SU-DHL-6 (cell line): ENCODE results near the gene ELMO1.

Experiments
- H2AFZ ChIP-seq: fragments of 200-600 bp; sonication (generic); 2 replicates; pipeline ENCODE4 v1.6.1; 2014; ENCODE audit warnings: low read depth, mild to moderate bottlenecking, moderate library complexity, mixed read lengths, antibody characterized with exemption, low read length; ENCODE audit not compliant: severe bottlenecking
- H3F3A ChIP-seq: fragments of 200-600 bp; shearing (Covaris generic); 2 replicates; pipeline ENCODE4 v1.6.0; 2016; ENCODE audit warnings: antibody characterized with exemption, mild to moderate bottlenecking; ENCODE audit not compliant: insufficient read depth
- H3K27ac ChIP-seq: fragments of 200-600 bp; sonication (generic); 2 replicates; pipeline ENCODE4 v1.5.1; 2016; ENCODE audit warnings: low read depth, mild to moderate bottlenecking, low read length, moderate library complexity, mixed read lengths
- H3K27me3 ChIP-seq: fragments of 200-600 bp; sonication (generic), shearing (Covaris generic); 2 replicates; pipeline ENCODE4 v1.6.0; 2014; ENCODE audit warnings: mild to moderate bottlenecking, low read length
- H3K36me3 ChIP-seq: fragments of 200-600 bp; sonication (generic); 2 replicates; pipeline ENCODE4 v1.6.1; 2014; ENCODE audit warnings: mild to moderate bottlenecking, low read length, mixed read lengths
- H3K4me2 ChIP-seq: fragments of 300-600, 200-600 bp; shearing (Covaris generic), sonication (generic); 2 replicates; pipeline ENCODE4 v1.6.0; 2014; ENCODE audit warnings: low read length, low read depth, mild to moderate bottlenecking; ENCODE audit not compliant: poor library complexity, severe bottlenecking
- H3K4me3 ChIP-seq: fragments of 200-600 bp; sonication (generic); 2 replicates; pipeline ENCODE4 v1.5.1; 2014; ENCODE audit warnings: antibody characterized with exemption, low read length, mild to moderate bottlenecking, mixed read lengths; ENCODE audit not compliant: insufficient read depth, poor library complexity, severe bottlenecking
- H3K79me2 ChIP-seq: fragments of 200-600 bp; sonication (generic); 2 replicates; pipeline ENCODE4 v1.6.1; 2014; ENCODE audit warnings: mild to moderate bottlenecking, low read length, moderate library complexity; ENCODE audit not compliant: insufficient read depth
- H3K9ac ChIP-seq: fragments of 200-600 bp; sonication (generic); 2 replicates; pipeline ENCODE4 v1.7.0; 2014; ENCODE audit warnings: mild to moderate bottlenecking, low read length
- H3K9me2 ChIP-seq: fragments of 200-600 bp; sonication (generic); replicated peaks from 2 replicates; pipeline ENCODE4 v1.6.1; 2014; ENCODE audit warnings: low read length; ENCODE audit not compliant: insufficient read depth
- H3K9me3 ChIP-seq: fragments of 200-600 bp; sonication (generic); 2 replicates; pipeline ENCODE4 v1.6.1; 2014; ENCODE audit warnings: low read length, mixed read lengths; ENCODE audit not compliant: insufficient read depth
- H4K20me1 ChIP-seq: fragments of 200-600 bp; sonication (generic); 2 replicates; pipeline ENCODE4 v1.6.1; 2014; ENCODE audit warnings: low read depth, mild to moderate bottlenecking, antibody characterized with exemption, low read length, moderate library complexity, mixed read lengths
- CTCF ChIP-seq: fragments of 200-600 bp; sonication (generic); IDR thresholded peaks from one replicate; pipeline ENCODE4 v1.5.1; 2017; ENCODE audit warnings: antibody characterized with exemption, mild to moderate bottlenecking, low read length, moderate library complexity; ENCODE audit not compliant: insufficient read depth, poor library complexity, severe bottlenecking
- EZH2phosphoT487 ChIP-seq: fragments of 200-600 bp; sonication (generic), shearing (Covaris generic); conservative IDR thresholded peaks from 2 replicates; pipeline ENCODE4 v1.6.1; 2018; ENCODE audit warnings: mild to moderate bottlenecking, antibody characterized with exemption, low read length, moderate library complexity, mixed read lengths

ELMO1 gene

DNA sequence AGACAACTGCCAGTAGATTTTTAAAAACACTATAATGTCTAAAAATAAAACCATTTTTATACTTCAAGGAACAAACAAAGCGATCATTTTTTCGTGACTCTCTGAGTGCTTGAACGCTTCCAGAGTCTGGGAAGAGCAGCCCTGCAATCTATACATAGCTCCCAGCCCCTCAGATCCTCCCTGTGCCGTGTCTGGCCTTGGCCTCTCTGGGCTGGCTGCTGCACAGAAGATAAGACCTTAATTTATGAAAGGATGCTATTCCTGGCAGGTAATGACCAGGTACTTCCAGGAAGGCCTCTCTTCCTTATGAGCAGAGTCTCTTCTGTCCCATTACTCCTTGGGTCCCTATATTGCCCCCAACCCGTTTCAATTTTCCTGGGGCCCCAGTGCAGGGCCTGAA is 523.5 kb downstream of the ELMO1 start:
- H3F3A ChIP-seq = no peaks in the 10 kb centered on the region
- H3K4me3 ChIP-seq = no peak overlapping the region
- H3K36me3 ChIP-seq = no peaks in the 10 kb centered on the region
- no peaks in the 10 kb centered on the region for H4K20me1 ChIP-seq
- H2AFZ ChIP-seq = no peak overlapping the region
- H3K9ac ChIP-seq = no peak overlapping the region
- no peaks in the 10 kb centered on the region for H3K9me2 ChIP-seq
- H3K27ac ChIP-seq = no peak overlapping the region
- no peaks in the 10 kb centered on the region for H3K27me3 ChIP-seq
- H3K9me3 ChIP-seq = no peaks in the 10 kb centered on the region
- TF ChIP-seq EZH2phosphoT487 (no peak), CTCF (no peak)
- H3K4me2 ChIP-seq = no peak overlapping the region
- no peaks in the 10 kb centered on the region for H3K79me2 ChIP-seq

- TF ChIP-seq CTCF (no peak), EZH2phosphoT487 (no peak)
- no peaks in the 10 kb centered on the region for H3K9me3 ChIP-seq
- H3K4me2 ChIP-seq = no peak overlapping the region
- H3K27me3 ChIP-seq = no peaks in the 10 kb centered on the region
- H3K79me2 ChIP-seq = no peaks in the 10 kb centered on the region
- no peak overlapping the region for H2AFZ ChIP-seq
- H3K9ac ChIP-seq = no peak overlapping the region
- H3K9me2 ChIP-seq = no peaks in the 10 kb centered on the region
- no peaks in the 10 kb centered on the region for H4K20me1 ChIP-seq
- H3K27ac ChIP-seq = no peak overlapping the region
- H3K36me3 ChIP-seq = no peaks in the 10 kb centered on the region
- H3F3A ChIP-seq = no peaks in the 10 kb centered on the region
- no peak overlapping the region for H3K4me3 ChIP-seq
Observed at GRCh38 chr7:36923943-36924436, 524.7 kb downstream of the ELMO1 start.

DNA sequence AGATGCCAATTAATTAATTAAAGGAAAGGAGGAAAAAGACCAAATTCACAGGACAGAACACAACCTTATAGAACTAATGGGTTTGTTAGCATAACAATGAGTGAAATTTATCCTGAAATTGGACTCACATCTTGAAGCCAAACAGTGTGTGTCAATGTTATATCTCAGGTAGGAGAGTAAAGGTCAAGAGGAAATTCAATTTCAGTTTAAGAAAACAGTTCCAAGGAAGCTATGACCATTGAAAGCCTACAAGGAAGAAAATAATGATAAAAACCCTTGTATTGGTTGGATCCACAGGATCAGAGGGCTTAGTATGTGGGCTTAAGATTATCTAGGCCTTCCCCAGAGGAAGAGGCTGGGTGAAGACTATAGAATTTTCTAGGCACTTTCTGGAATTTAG is 525.5 kb downstream of the ELMO1 start:
- H3K9me3 ChIP-seq = no peaks in the 10 kb centered on the region
- H4K20me1 ChIP-seq = no peaks in the 10 kb centered on the region
- H3K4me2 ChIP-seq = no peak overlapping the region
- no peaks in the 10 kb centered on the region for H3K79me2 ChIP-seq
- no peaks in the 10 kb centered on the region for H3K9me2 ChIP-seq
- no peak overlapping the region for H3K9ac ChIP-seq
- H3F3A ChIP-seq = no peaks in the 10 kb centered on the region
- no peaks in the 10 kb centered on the region for H3K27me3 ChIP-seq
- TF ChIP-seq EZH2phosphoT487 (no peak), CTCF (no peak)
- no peak overlapping the region for H3K4me3 ChIP-seq
- H3K36me3 ChIP-seq = no peaks in the 10 kb centered on the region
- H3K27ac ChIP-seq = no peak overlapping the region
- H2AFZ ChIP-seq = no peak overlapping the region
